Duodenal mucosa (tissue), 2 donors: Measurements from ENCODE around the gene DTX1.

ENCODE experiments used
- H3K27ac ChIP-seq: one replicate; pipeline ENCODE4 v1.7.0; 2013; ENCODE audit warnings: low read depth, low read length
- H3K27me3 ChIP-seq, 2 donors: one replicate each; pipeline ENCODE4 v1.7.0; 2013; ENCODE audit warnings: low read length in 2 of 2, control low read depth in 1 of 2; ENCODE audit not compliant: insufficient read depth in 2 of 2, control insufficient read depth in 1 of 2
- H3K36me3 ChIP-seq, 2 donors: one replicate each; pipeline ENCODE4 v1.7.0; 2013; ENCODE audit warnings: low read length in 2 of 2, control low read depth in 1 of 2; ENCODE audit not compliant: insufficient read depth in 2 of 2, control insufficient read depth in 1 of 2
- H3K4me1 ChIP-seq, 2 donors: one replicate each; pipeline ENCODE4 v1.7.0; 2013; ENCODE audit warnings: low read length in 2 of 2, control low read depth in 1 of 2; ENCODE audit not compliant: insufficient read depth in 2 of 2, control insufficient read depth in 1 of 2
- H3K4me3 ChIP-seq, 2 donors: one replicate each; pipeline ENCODE4 v1.7.0; 2013; ENCODE audit warnings: low read length in 2 of 2, low read depth in 1 of 2
- H3K9ac ChIP-seq, 2 donors: one replicate each; pipeline ENCODE4 v1.7.0; 2013; ENCODE audit warnings: low read length in 2 of 2, low read depth in 1 of 2
- H3K9me3 ChIP-seq, 2 donors: one replicate each; pipeline ENCODE4 v1.7.0; 2013; ENCODE audit warnings: low read length in 2 of 2, control low read depth in 1 of 2; ENCODE audit not compliant: control insufficient read depth in 1 of 2

DTX1 gene

DNA sequence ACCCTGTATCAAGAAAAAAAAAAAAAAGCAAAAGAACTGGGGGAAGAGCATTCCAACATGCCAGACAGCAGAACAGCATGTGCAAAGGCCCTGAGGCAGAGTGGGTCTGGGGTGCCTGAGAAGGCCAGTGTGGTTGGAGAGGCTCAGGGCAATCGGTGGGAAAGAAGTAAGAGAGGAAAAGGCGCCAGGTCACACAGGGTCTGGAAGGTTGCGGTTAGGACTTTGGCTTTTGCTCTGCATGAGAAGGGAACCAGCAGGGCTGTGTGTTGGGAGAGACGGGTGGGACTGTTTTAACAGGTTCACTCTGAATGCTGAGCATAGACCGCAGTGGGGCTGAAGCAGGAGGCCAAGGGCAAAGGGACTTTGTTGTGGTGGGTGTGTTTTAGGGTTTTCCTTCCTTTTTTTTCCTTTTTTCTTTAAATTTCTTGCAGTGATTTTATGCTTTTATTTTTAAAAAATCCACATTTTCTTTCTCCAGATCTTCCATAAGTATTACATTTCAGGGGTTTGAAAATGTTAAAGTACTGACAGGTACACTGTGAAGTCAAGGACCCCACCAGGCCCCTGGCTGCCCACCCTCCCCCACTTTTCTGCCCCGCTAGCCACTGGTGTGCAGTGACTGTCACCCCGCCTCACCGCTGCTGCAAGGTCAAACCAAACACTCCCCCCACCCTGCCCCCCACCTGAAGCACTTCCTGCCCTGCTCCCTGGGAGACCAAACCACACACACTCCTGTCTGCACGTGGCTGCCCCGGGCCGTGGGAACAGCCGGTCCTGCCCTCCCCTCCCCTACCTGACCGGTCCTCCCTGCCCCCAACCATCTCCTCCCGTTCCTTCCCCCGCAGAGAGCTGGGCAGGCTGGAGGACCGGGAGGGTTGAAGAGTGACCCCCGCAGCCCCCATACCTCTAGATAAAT, 30.0 kb downstream of the DTX1 start:
- H3K4me3 ChIP-seq, result no peak overlapping the region
- no peaks in the 10 kb centered on the region for H3K9me3 ChIP-seq
- peaks cover 4 to 8% of the 10 kb centered on the region in 2 donors for H3K4me1 ChIP-seq
- no peak overlapping the region for H3K27ac ChIP-seq
- H3K36me3 ChIP-seq, result peaks cover 0 to 3% of the 10 kb centered on the region in 2 donors
- H3K9ac ChIP-seq, result no peak overlapping the region
- peaks cover 0 to 2% of the 10 kb centered on the region in 2 donors for H3K27me3 ChIP-seq

DNA sequence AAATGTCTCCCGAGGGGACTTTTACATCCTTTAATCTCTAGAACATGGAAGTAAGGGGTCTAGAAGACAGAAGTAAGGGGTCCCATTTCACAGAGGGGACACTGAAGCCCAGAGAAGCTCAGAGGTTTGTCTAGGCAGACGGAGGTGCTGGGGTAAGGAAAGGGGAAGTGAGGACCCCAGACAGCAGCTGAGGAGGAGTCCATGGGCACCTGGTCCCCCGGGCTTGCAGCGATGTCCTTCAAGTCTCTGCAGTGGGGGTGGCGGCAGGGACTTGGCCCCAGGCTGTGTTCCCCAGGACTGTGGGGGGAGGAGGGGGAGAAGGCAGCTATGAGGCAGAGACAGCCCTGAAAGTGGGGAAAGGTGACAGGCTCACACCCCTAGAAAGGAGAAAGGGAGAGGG, 30.7 kb downstream of the DTX1 start:
- Histone ChIP-seq H3K36me3 (peaks cover 0 to 3% of the 10 kb centered on the region in 2 donors), H3K27ac (no peak overlapping the region), H3K27me3 (peaks cover 0 to 5% of the 10 kb centered on the region in 2 donors)

DNA sequence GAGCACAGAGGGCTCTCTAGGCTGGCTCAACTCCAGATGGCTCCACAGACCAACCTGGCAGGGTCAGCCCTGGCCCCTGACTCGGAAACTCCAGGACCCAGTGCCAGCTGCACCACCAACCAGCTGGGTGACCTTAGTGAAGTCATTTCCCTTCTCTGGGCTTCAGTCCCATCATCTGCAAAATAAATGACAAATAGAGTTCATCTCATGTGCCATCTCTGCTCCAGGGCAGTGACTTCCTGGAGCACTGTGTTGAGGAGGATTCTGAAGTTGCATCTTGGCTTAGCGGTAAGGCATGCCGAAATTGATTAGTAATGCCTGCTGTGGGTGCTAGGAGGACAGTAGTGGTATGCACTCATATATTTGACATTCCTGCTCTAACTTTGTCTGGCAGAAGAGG, 31.5 kb downstream of the DTX1 start:
- Histone ChIP-seq H3K9me3 (no peaks in the 10 kb centered on the region), H3K27me3 (peaks cover 0 to 5% of the 10 kb centered on the region in 2 donors), H3K27ac (no peak overlapping the region), H3K4me1 (peaks cover 4 to 8% of the 10 kb centered on the region in 2 donors), H3K36me3 (peaks cover 0 to 3% of the 10 kb centered on the region in 2 donors), H3K9ac (no peak overlapping the region), H3K4me3 (no peak overlapping the region)

More for the DNA sequence above, 30.7 kb downstream of the DTX1 start:
- Histone ChIP-seq H3K9ac (no peak overlapping the region), H3K4me3 (no peak overlapping the region), H3K9me3 (no peaks in the 10 kb centered on the region), H3K4me1 (peaks cover 4 to 8% of the 10 kb centered on the region in 2 donors)

DNA sequence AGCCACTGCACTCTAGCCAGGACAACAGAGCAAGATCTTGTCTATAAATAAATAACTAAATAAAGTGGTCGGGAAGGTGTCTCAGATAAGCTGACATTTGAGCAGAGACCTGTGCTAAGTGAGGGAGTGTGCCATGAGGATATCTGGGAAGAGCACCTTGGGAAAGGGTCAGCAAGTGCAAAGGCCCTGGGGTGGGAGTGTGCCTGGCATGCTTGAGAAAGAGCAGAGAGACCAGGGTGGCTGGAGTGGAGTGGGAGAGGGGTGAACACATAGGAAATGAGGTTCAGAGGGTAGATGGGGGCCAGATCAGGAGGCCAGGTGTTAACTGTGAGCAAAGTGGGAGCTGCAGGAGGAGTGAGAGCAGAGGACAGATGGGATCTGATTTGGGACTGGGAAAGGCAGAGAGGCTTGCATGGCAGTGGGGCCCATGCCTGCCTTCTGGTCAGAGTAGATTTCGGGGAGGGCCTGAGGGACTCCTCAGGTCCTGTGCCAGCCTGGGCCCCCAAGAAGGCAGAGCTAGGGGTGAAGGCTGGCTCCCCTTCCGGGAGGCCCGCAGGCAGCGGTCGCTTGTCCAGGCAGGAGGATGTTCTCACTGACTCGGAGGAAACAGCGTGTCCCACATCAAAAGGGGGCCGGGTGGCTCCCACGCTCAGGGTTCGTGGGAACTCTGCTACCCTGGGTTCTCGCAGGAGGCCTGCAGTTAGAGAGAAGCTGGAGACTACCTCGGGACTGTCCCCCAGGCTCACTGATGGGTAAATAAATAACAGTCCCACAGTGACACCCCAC, 32.6 kb downstream of the DTX1 start:
- Histone ChIP-seq H3K36me3 (peaks cover 0 to 3% of the 10 kb centered on the region in 2 donors), H3K27me3 (peaks cover 0 to 8% of the 10 kb centered on the region in 2 donors), H3K4me3 (no peak overlapping the region), H3K4me1 (peaks cover 4 to 8% of the 10 kb centered on the region in 2 donors), H3K27ac (no peak overlapping the region), H3K9me3 (no peaks in the 10 kb centered on the region), H3K9ac (no peak overlapping the region)

DNA sequence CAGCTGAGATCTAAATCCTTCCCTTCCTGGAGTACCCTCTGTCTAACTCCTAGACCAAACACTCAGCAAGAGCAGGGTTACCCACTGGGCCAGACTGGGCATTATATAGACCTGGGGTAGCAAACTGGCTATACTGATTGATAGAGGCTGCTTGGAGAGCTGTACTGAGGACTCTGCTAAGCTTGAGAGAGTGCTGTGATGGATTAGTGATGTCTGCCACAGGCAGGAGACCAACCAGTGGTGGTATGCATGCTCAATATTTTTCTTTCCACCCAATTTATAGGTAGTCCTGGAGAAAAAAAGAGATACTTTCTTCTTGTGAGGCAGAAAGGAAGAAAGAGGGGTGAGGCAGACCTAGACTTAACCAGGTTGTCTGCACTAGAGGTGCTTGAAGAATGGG, 33.3 kb downstream of the DTX1 start:
- H3K4me3 ChIP-seq, result no peak overlapping the region
- no peak overlapping the region for H3K27ac ChIP-seq
- no peak overlapping the region for H3K9ac ChIP-seq
- no peaks in the 10 kb centered on the region for H3K9me3 ChIP-seq
- H3K36me3 ChIP-seq, result peaks cover 0 to 3% of the 10 kb centered on the region in 2 donors
- peaks cover 4 to 8% of the 10 kb centered on the region in 2 donors for H3K4me1 ChIP-seq
- H3K27me3 ChIP-seq, result peaks cover 0 to 8% of the 10 kb centered on the region in 2 donors

DNA sequence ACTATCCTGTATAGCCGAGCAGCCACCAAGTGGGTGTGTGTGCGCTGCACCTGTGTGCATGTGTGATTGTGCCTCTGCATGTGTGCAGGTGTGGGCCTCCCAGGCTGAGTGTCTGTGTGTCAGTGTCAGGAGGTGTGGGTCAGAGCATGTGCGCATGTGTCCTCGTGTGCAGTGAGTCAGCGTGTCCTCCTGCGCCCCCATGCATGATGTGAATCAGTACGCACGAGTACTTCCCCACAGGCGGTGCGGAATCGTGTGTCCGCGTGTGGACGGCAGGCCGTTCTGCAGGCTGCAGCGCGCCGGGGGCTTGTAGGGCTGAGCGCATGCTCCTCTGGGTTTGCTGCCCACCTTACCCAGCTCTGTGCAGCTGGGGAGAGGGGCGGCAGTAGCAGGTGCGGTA, 34.2 kb downstream of the DTX1 start:
- peaks cover 0 to 8% of the 10 kb centered on the region in 2 donors for H3K27me3 ChIP-seq

DNA sequence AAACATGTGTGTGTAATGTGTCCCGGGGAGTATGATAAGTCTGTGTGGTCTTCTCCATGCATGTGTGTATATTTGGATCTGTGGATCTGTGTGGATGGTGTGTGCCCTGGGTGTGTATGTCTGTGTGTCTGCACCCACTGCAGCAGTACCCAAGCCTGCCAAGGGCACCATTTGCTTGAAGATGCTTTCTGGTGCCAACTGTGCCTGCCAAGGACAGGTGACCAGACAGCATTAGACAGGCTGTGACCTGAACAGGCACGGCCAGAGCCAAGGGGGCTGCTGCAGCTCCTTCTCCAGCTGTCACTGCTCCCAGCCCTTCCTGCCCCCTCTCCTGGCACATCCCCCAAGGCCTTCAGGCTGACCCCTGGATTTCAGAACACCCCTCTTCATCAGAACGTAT, 35.0 kb downstream of the DTX1 start:
- Histone ChIP-seq H3K27me3 (peaks cover 0 to 8% of the 10 kb centered on the region in 2 donors), H3K9me3 (no peaks in the 10 kb centered on the region), H3K27ac (no peak overlapping the region), H3K4me3 (no peak overlapping the region), H3K9ac (no peak overlapping the region), H3K4me1 (peaks cover 4 to 8% of the 10 kb centered on the region in 2 donors), H3K36me3 (peaks cover 0 to 3% of the 10 kb centered on the region in 2 donors)

More for the DNA sequence above, 34.2 kb downstream of the DTX1 start:
- H3K4me1 ChIP-seq, result peaks cover 4 to 11% of the 10 kb centered on the region in 2 donors
- no peak overlapping the region for H3K27ac ChIP-seq
- H3K9me3 ChIP-seq, result no peaks in the 10 kb centered on the region
- no peak overlapping the region for H3K4me3 ChIP-seq
- H3K36me3 ChIP-seq, result peaks cover 0 to 3% of the 10 kb centered on the region in 2 donors
- no peak overlapping the region for H3K9ac ChIP-seq

DNA sequence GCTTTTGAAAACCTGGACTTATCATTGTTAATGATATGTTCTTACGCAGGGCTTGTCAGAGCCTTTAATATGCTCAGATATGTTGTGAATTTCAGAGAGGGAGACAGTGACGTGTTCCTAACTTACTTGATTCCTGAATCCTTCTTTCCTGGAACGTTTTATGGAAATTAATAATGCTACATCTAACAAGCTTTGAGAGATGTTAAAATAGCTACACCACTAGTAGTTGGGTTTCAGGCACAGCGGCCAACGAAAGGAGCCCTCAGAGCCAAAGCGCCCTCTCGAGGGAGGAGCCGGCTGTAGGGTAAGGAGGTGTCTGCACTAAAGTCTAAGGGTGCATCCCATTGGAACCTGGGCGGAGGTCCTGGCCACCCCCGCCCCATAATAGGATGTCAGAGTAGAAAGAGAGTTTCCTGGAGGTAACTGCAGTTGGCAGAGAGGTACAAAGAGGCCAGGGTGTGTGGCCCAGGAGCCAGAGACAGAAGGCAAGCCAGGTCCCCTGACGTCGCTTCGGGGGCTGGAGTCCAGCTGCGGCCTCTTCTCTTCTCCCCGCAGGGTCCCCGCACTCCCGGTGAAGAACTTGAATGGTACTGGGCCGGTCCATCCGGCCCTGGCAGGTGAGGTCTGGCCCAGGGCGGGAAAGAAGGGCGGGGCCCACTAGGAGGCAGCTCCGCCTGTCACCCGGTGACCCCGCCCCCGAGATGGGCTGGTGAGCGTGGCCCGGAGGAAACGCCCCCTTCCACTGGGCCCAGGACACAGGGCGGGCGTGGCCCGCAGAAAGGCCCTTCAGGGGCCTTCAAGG, 36.3 kb downstream of the DTX1 start:
- Histone ChIP-seq H3K27ac (no peak overlapping the region), H3K9me3 (no peaks in the 10 kb centered on the region), H3K9ac (no peak overlapping the region), H3K4me3 (peak overlapping the region in 1 of 2 donors; percentile 28), H3K4me1 (peaks cover 0 to 3% of the 10 kb centered on the region in 2 donors), H3K36me3 (peaks cover 0 to 3% of the 10 kb centered on the region in 2 donors), H3K27me3 (peaks cover 0 to 8% of the 10 kb centered on the region in 2 donors)

DNA sequence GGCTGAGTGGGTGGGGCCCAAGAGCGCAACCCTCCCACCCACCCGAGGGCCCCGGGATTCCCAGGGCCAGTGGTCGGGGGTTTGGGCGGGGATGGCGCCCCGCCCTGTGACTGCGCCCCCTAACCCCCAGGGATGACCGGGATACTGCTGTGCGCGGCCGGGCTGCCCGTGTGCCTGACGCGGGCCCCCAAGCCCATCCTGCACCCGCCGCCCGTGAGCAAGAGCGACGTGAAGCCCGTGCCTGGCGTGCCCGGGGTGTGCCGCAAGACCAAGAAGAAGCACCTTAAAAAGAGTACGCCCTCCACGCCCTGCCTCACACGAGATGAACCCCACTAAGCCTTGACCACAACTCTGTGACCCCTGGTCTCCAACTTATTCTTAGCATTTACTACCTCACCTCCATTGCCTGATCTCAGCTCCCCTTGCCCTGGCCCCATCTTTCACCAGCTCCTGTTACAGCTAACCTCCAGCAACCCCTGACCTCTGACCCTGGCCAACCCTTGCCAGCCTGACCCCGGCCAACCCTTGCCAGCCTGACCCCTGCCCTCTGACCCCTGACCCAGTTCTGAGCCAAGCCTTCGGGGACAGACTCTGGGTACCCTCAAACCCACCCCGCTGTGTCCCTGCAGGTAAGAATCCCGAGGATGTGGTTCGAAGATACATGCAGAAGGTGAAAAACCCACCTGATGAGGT, 37.0 kb downstream of the DTX1 start:
- H3K4me1 ChIP-seq, result peaks cover 3 to 5% of the 10 kb centered on the region in 2 donors
- no peak overlapping the region for H3K27ac ChIP-seq
- H3K4me3 ChIP-seq, result no peak overlapping the region
- H3K9ac ChIP-seq, result no peak overlapping the region
- no peaks in the 10 kb centered on the region for H3K9me3 ChIP-seq
- peaks cover 0 to 3% of the 10 kb centered on the region in 2 donors for H3K36me3 ChIP-seq
- H3K27me3 ChIP-seq, result peaks cover 0 to 8% of the 10 kb centered on the region in 2 donors
